GM19239 (cell line): ENCODE results near the gene SLC39A8.
A peak's percentile ranks its signal among the peaks of the same experiment; 100 is the strongest.
"Not testable (repeated sequence)": the region's sequence is repeated elsewhere in the genome, so short reads cannot be mapped to it uniquely, and the experiment has no call there.

Experiments used
- DNase-seq: peaks from one replicate; pipeline ENCODE4 v3.0.0; 2011; ENCODE audit warnings: low spot score; ENCODE audit not compliant: insufficient read length
- FAIRE-seq: peaks from 2 replicates; lab custom pipeline; 2011; peaks lifted over from hg19 to GRCh38; lab: Jason Lieb, UNC

SLC39A8 gene

GRCh38 chr4:102308032-102308799 lies 37.1 kb downstream of the SLC39A8 start:
- DNase-seq (no peak), FAIRE-seq (no peak)

- DNase-seq (no peak), FAIRE-seq (peak; percentile 63)
Measured at GRCh38 chr4:102305666-102306065, 39.6 kb downstream of the SLC39A8 start.

- no peak for DNase-seq
- no peak for FAIRE-seq
Measured at GRCh38 chr4:102302762-102303161, 42.5 kb downstream of the SLC39A8 start.

- FAIRE-seq (no peak), DNase-seq (no peak)
Measured at GRCh38 chr4:102301167-102301566, 44.1 kb downstream of the SLC39A8 start.

- DNase-seq (no peak), FAIRE-seq (peak; percentile 82)
Measured at GRCh38 chr4:102299354-102300107, 45.8 kb downstream of the SLC39A8 start.

- FAIRE-seq = no peak
- no peak for DNase-seq
Measured at GRCh38 chr4:102298716-102299115, 46.6 kb downstream of the SLC39A8 start.

- no peak for DNase-seq
- FAIRE-seq = no peak
Measured at GRCh38 chr4:102295153-102295862, 50.0 kb downstream of the SLC39A8 start.

GRCh38 chr4:102288497-102288896 lies 56.8 kb downstream of the SLC39A8 start:
- FAIRE-seq (no peak), DNase-seq (no peak)

- FAIRE-seq (no peak), DNase-seq (no peak)
Measured at GRCh38 chr4:102285831-102286230, 59.5 kb downstream of the SLC39A8 start.

GRCh38 chr4:102281171-102281839 lies 64.0 kb downstream of the SLC39A8 start:
- DNase-seq = no peak

GRCh38 chr4:102273317-102273716 lies 72.0 kb downstream of the SLC39A8 start:
- not testable (repeated sequence) for DNase-seq, FAIRE-seq

More at GRCh38 chr4:102281171-102281839, 64.0 kb downstream of the SLC39A8 start:
- FAIRE-seq = no peak

GRCh38 chr4:102272318-102272717 lies 73.0 kb downstream of the SLC39A8 start:
- FAIRE-seq (no peak), DNase-seq (no peak)

- FAIRE-seq = peak; percentile 23
- no peak for DNase-seq
Measured at GRCh38 chr4:102268355-102268754, 76.9 kb downstream of the SLC39A8 start.

- peak; percentile 79 for FAIRE-seq
- DNase-seq = peak; percentile 12
Measured at GRCh38 chr4:102263024-102263787, 82.1 kb downstream of the SLC39A8 start.

- no peak for FAIRE-seq
- no peak for DNase-seq
Measured at GRCh38 chr4:102259702-102260101, 85.6 kb downstream of the SLC39A8 start.

- DNase-seq = no peak
- no peak for FAIRE-seq
Measured at GRCh38 chr4:102259081-102259480, 86.2 kb downstream of the SLC39A8 start.

GRCh38 chr4:102256321-102256720 lies 89.0 kb downstream of the SLC39A8 start:
- FAIRE-seq = no peak
- no peak for DNase-seq

- FAIRE-seq = no peak
- DNase-seq = no peak
Measured at GRCh38 chr4:102253860-102254259, 91.4 kb downstream of the SLC39A8 start.

- DNase-seq = no peak
- no peak for FAIRE-seq
Measured at GRCh38 chr4:102252171-102252570, 93.1 kb downstream of the SLC39A8 start.

GRCh38 chr4:102250341-102250740 lies 94.9 kb downstream of the SLC39A8 start:
- FAIRE-seq = no peak

More at GRCh38 chr4:102250341-102250740, 94.9 kb downstream of the SLC39A8 start:
- no peak for DNase-seq
